ENCODE measurements around the gene DUSP10.

The DUSP10 gene

GRCh38 chr1:221683681-221684080 is 58.2 kb downstream of the DUSP10 start:
- Histone ChIP-seq H3K27me3 (ENCODE audit: insufficient read depth, poor library complexity, severe bottlenecking) (no peaks in the 10 kb centered on the region), H3K27ac (replicated peaks) (no peak overlapping the region), H3K4me3 (replicated peaks; ENCODE audit: insufficient read depth, low read length) (no peak overlapping the region)
- TF ChIP-seq GABPA (IDR thresholded peaks at IDR 0.05; ENCODE audit: low read depth): no peak
- TF ChIP-seq REST (IDR thresholded peaks at IDR 0.05; ENCODE audit: insufficient replicate concordance, low read depth): no peak
- no peak for TF ChIP-seq SPI1 (IDR thresholded peaks at IDR 0.05; ENCODE audit: borderline replicate concordance, low read depth)
- TF ChIP-seq CTCF (IDR thresholded peaks at IDR 0.05; ENCODE audit: insufficient read depth, low read length): no peak
- TF ChIP-seq POLR2AphosphoS5 (IDR thresholded peaks at IDR 0.05; ENCODE audit: low read depth): no peak
- no peak for DNase-seq (ENCODE audit: low read depth in 1 of 2, low spot score in 1 of 2)

- Histone ChIP-seq H3K27ac (replicated peaks) (no peak overlapping the region), H3K27me3 (ENCODE audit: insufficient read depth, poor library complexity, severe bottlenecking) (no peaks in the 10 kb centered on the region), H3K4me3 (replicated peaks; ENCODE audit: insufficient read depth, low read length) (no peak overlapping the region)
- TF ChIP-seq CTCF (IDR thresholded peaks at IDR 0.05; ENCODE audit: insufficient read depth, low read length) (no peak), REST (IDR thresholded peaks at IDR 0.05; ENCODE audit: insufficient replicate concordance, low read depth) (no peak), GABPA (IDR thresholded peaks at IDR 0.05; ENCODE audit: low read depth) (no peak), SPI1 (IDR thresholded peaks at IDR 0.05; ENCODE audit: borderline replicate concordance, low read depth) (no peak), POLR2AphosphoS5 (IDR thresholded peaks at IDR 0.05; ENCODE audit: low read depth) (no peak)
- DNase-seq (ENCODE audit: low read depth in 1 of 2, low spot score in 1 of 2): no peak
Observed at GRCh38 chr1:221680085-221680484, 61.8 kb downstream of the DUSP10 start.

- no peak for TF ChIP-seq POLR2AphosphoS5 (IDR thresholded peaks at IDR 0.05; ENCODE audit: low read depth)
- no peak for TF ChIP-seq GABPA (IDR thresholded peaks at IDR 0.05; ENCODE audit: low read depth)
- no peak for TF ChIP-seq CTCF (IDR thresholded peaks at IDR 0.05; ENCODE audit: insufficient read depth, low read length)
- TF ChIP-seq REST (IDR thresholded peaks at IDR 0.05; ENCODE audit: insufficient replicate concordance, low read depth): no peak
- no peak for TF ChIP-seq SPI1 (IDR thresholded peaks at IDR 0.05; ENCODE audit: borderline replicate concordance, low read depth)
- Histone ChIP-seq H3K4me3 (replicated peaks; ENCODE audit: insufficient read depth, low read length) (no peak overlapping the region), H3K27me3 (ENCODE audit: insufficient read depth, poor library complexity, severe bottlenecking) (no peaks in the 10 kb centered on the region), H3K27ac (replicated peaks) (no peak overlapping the region)
- no peak for DNase-seq (ENCODE audit: low read depth in 1 of 2, low spot score in 1 of 2)
Observed at GRCh38 chr1:221678014-221678413, 63.9 kb downstream of the DUSP10 start.

All from HL-60 (cell line).